Posterior vena cava (tissue), 2 donors: ENCODE data around the gene PFKFB3. TPM values are rescaled to one million over a fixed set of nuclear protein-coding genes. Genes with fewer than 3 reads are reported as not detected.
A peak's percentile ranks its signal among the peaks of the same experiment; 100 is the strongest.
"Not testable (repeated sequence)": the region's sequence is repeated elsewhere in the genome, so short reads cannot be mapped to it uniquely, and the experiment has no call there.

Experiments
- DNase-seq: peaks from one replicate; pipeline ENCODE4 v3.0.0-alpha.2; 2020; ENCODE audit warnings: low spot score
- intact Hi-C, 2 donors: fragments of 100-400 bp; cut with DNase I; formaldehyde crosslinking; loops; one replicate each; pipeline versions ENCODE4 v1.14.1 to v1.14.2; 2022 to 2023
- total RNA-seq, 2 donors: library from RNA; stranded (reverse); fragmentation: NEBNext Ultra II Directional; extraction: Animal tissue kit (Norgen Biotek cat#: 25700); gene quantifications; one replicate each; pipeline ENCODE4 v1.2.1, GENCODE V29; 2021
- donor health status: DM: yes; HTN: yes; CAD: no.
- donor health status: DM: yes; HTN: yes; CAD: no.

Gene PFKFB3
- total RNA-seq, 2 donors from 2014 or later = 33.2 to 43.1 TPM

GRCh38 chr10:6248908-6249307, 46.2 kb downstream of the PFKFB3 start:
- intact Hi-C loops, DNase-seq: not testable (repeated sequence)

- intact Hi-C loops = no loop called here
Observed at GRCh38 chr10:6249698-6250097, 47.0 kb downstream of the PFKFB3 start.

GRCh38 chr10:6250745-6251144, 48.0 kb downstream of the PFKFB3 start:
- DNase-seq = no peak
- intact Hi-C loops = no loop called here

More at GRCh38 chr10:6249698-6250097, 47.0 kb downstream of the PFKFB3 start:
- no peak for DNase-seq

- no peak for DNase-seq
- intact Hi-C loops = no loop called here
Observed at GRCh38 chr10:6254201-6254600, 51.5 kb downstream of the PFKFB3 start.

- intact Hi-C loops = no loop called here
- DNase-seq = no peak
Observed at GRCh38 chr10:6255548-6256061, 52.9 kb downstream of the PFKFB3 start.

GRCh38 chr10:6256439-6256838, 53.7 kb downstream of the PFKFB3 start:
- no peak for DNase-seq
- intact Hi-C loops = no loop called here

- intact Hi-C loops = no loop called here
- DNase-seq = no peak
Observed at GRCh38 chr10:6259153-6259552, 56.4 kb downstream of the PFKFB3 start.

GRCh38 chr10:6260843-6261242, 58.1 kb downstream of the PFKFB3 start:
- no peak for DNase-seq

GRCh38 chr10:6267941-6268340, 65.2 kb downstream of the PFKFB3 start:
- no peak for DNase-seq
- intact Hi-C loops = no loop called here

More at GRCh38 chr10:6260843-6261242, 58.1 kb downstream of the PFKFB3 start:
- intact Hi-C loops = no loop called here

GRCh38 chr10:6269432-6269831, 66.7 kb downstream of the PFKFB3 start:
- intact Hi-C loops = no loop called here
- DNase-seq = no peak

GRCh38 chr10:6269953-6270867, 67.5 kb downstream of the PFKFB3 start:
- no peak for DNase-seq
- intact Hi-C loops = loop anchor here in 1 of 2 donors (5.0 kb wide), 1 partner anchor 132 kb away; no protein-coding TSS in a partner anchor

GRCh38 chr10:6270951-6271350, 68.2 kb downstream of the PFKFB3 start:
- no peak for DNase-seq
- intact Hi-C loops = loop anchor here in 1 of 2 donors (5.0 kb wide), 1 partner anchor 131 kb away; no protein-coding TSS in a partner anchor

GRCh38 chr10:6271663-6272062, 68.9 kb downstream of the PFKFB3 start:
- DNase-seq = no peak
- intact Hi-C loops = loop anchor here in 1 of 2 donors (5.0 kb wide), 1 partner anchor 131 kb away; no protein-coding TSS in a partner anchor

- intact Hi-C loops = loop anchor here in 1 of 2 donors (5.0 kb wide), 1 partner anchor 130 kb away; no protein-coding TSS in a partner anchor
- no peak for DNase-seq
Observed at GRCh38 chr10:6272126-6272525, 69.4 kb downstream of the PFKFB3 start.

GRCh38 chr10:6273351-6273750, 70.6 kb downstream of the PFKFB3 start:
- DNase-seq = no peak
- intact Hi-C loops = loop anchor here in 1 of 2 donors (5.0 kb wide), 1 partner anchor 129 kb away; no protein-coding TSS in a partner anchor

GRCh38 chr10:6274040-6274439, 71.3 kb downstream of the PFKFB3 start:
- intact Hi-C loops = loop anchor here in 1 of 2 donors (5.0 kb wide), 1 partner anchor 128 kb away; no protein-coding TSS in a partner anchor
- no peak for DNase-seq

GRCh38 chr10:6274484-6274883, 71.8 kb downstream of the PFKFB3 start:
- intact Hi-C loops = loop anchor here in 1 of 2 donors (5.0 kb wide), 1 partner anchor 128 kb away; no protein-coding TSS in a partner anchor
- DNase-seq = no peak

GRCh38 chr10:6275022-6275997, 72.6 kb downstream of the PFKFB3 start:
- intact Hi-C loops = no loop called here
- DNase-seq = peak; percentile 98

- no peak for DNase-seq
- intact Hi-C loops = no loop called here
Observed at GRCh38 chr10:6276356-6276755, 73.6 kb downstream of the PFKFB3 start.
